Upper lobe of left lung (tissue), 4 donors: ENCODE measurements around the gene CNTRL.

ENCODE experiments used
- POLR2A ChIP-seq, 4 donors: fragments of 450-650 bp; IDR thresholded peaks; one replicate each; pipeline ENCODE4 v1.5.1; 2016 to 2017; ENCODE audit warnings: antibody characterized with exemption in 4 of 4, mild to moderate bottlenecking in 2 of 4
- TF ChIP-seq, protein P1 (sequence below), 6 experiments: fragments of 450-650 bp in 4 of 6; fragments of 200-600 bp in 2 of 6; sonication (generic) in 2 of 6; IDR thresholded peaks; one replicate each; pipeline ENCODE4 v1.5.1; 2016 to 2019; ENCODE audit warnings: antibody characterized with exemption in 6 of 6

DNA sequence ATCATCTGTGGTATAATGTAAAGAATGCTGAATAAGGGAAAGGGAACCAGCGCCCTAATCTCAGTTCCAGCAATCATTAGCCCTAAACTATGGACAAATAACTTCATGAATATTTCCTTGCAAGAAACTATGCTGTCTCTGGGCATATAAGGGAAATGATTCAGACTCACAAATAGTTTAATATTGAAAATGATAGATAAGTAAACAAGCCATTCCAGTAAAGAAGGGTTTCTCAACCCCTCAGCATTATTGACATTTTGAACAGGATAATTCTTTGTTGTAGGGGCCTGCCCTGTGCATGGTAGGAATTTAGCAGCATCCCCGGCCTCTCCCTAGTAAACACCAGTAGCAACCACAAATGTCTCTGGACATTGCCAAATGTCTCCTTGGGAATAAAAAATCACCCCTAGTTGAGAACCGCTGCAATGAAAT, 48.5 kb upstream of the CNTRL start:
- TF ChIP-seq, protein P1, sequence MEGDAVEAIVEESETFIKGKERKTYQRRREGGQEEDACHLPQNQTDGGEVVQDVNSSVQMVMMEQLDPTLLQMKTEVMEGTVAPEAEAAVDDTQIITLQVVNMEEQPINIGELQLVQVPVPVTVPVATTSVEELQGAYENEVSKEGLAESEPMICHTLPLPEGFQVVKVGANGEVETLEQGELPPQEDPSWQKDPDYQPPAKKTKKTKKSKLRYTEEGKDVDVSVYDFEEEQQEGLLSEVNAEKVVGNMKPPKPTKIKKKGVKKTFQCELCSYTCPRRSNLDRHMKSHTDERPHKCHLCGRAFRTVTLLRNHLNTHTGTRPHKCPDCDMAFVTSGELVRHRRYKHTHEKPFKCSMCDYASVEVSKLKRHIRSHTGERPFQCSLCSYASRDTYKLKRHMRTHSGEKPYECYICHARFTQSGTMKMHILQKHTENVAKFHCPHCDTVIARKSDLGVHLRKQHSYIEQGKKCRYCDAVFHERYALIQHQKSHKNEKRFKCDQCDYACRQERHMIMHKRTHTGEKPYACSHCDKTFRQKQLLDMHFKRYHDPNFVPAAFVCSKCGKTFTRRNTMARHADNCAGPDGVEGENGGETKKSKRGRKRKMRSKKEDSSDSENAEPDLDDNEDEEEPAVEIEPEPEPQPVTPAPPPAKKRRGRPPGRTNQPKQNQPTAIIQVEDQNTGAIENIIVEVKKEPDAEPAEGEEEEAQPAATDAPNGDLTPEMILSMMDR (IDR thresholded peaks at IDR 0.05), result no peak
- no peak for TF ChIP-seq POLR2A (IDR thresholded peaks at IDR 0.05)
